Prostate gland (tissue), 2 donors: ENCODE results near the gene PRPF4.

Source experiments
- POLR2A ChIP-seq: fragments of 450-650 bp; IDR thresholded peaks from one replicate; pipeline ENCODE4 v1.6.1; 2016; ENCODE audit warnings: antibody characterized with exemption, mild to moderate bottlenecking
- TF ChIP-seq, protein P1 (sequence below), 4 experiments: fragments of 200-600 bp in 2 of 4; fragments of 450-650 bp in 2 of 4; sonication (generic) in 2 of 4; IDR thresholded peaks; 1 replicate in 3 of 4; 2 replicates in 1 of 4; pipeline ENCODE4 v1.5.1; 2016 to 2019; ENCODE audit warnings: antibody characterized with exemption in 4 of 4, mild to moderate bottlenecking in 2 of 4, moderate library complexity in 2 of 4

- TF ChIP-seq, protein P1, sequence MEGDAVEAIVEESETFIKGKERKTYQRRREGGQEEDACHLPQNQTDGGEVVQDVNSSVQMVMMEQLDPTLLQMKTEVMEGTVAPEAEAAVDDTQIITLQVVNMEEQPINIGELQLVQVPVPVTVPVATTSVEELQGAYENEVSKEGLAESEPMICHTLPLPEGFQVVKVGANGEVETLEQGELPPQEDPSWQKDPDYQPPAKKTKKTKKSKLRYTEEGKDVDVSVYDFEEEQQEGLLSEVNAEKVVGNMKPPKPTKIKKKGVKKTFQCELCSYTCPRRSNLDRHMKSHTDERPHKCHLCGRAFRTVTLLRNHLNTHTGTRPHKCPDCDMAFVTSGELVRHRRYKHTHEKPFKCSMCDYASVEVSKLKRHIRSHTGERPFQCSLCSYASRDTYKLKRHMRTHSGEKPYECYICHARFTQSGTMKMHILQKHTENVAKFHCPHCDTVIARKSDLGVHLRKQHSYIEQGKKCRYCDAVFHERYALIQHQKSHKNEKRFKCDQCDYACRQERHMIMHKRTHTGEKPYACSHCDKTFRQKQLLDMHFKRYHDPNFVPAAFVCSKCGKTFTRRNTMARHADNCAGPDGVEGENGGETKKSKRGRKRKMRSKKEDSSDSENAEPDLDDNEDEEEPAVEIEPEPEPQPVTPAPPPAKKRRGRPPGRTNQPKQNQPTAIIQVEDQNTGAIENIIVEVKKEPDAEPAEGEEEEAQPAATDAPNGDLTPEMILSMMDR (IDR thresholded peaks at IDR 0.05), result no peak
- no peak for TF ChIP-seq POLR2A
These were observed 43.6 kb downstream of the PRPF4 start for GRCh38 chr9:113319054-113319453.
